ENCODE measurements around the gene TUBB2B.

DNA sequence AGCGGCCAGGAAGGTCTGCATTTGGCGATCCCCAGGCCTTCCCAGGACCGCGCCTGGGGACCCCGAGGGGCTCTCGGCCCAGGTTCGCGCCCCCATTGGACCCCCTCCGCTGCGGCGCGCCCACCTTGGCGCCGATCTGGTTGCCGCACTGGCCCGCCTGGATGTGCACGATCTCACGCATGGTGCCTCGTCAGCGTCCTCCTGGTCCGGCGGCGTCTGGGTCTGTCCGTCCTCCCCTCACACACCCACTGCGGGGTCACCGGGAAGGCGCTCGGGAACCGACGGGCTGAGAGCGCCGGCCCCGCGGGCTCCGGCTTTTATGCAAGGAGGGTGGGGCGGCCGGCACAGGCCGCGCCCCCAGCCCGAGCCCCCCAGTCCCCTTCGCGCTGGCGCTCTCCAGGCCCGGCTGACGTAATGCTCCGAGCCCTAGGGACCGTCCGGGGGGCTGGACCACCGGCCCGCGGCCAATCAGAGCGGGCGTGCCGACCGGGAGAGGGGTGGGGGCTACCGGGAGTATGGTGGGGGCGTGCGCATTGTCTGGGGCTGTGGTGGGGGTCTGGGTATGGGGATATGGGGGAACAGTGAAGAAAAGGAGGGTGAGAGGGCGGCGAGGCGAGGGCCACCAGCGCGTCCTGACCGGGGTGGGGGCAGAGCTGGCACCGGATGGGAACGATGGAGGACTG is at the start of gene TUBB2B:
- TF ChIP-seq, protein P1, sequence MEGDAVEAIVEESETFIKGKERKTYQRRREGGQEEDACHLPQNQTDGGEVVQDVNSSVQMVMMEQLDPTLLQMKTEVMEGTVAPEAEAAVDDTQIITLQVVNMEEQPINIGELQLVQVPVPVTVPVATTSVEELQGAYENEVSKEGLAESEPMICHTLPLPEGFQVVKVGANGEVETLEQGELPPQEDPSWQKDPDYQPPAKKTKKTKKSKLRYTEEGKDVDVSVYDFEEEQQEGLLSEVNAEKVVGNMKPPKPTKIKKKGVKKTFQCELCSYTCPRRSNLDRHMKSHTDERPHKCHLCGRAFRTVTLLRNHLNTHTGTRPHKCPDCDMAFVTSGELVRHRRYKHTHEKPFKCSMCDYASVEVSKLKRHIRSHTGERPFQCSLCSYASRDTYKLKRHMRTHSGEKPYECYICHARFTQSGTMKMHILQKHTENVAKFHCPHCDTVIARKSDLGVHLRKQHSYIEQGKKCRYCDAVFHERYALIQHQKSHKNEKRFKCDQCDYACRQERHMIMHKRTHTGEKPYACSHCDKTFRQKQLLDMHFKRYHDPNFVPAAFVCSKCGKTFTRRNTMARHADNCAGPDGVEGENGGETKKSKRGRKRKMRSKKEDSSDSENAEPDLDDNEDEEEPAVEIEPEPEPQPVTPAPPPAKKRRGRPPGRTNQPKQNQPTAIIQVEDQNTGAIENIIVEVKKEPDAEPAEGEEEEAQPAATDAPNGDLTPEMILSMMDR (IDR thresholded peaks at IDR 0.05 in 8 of 11, conservative IDR thresholded peaks at IDR 0.05 in 3 of 11): peak in 1 of 11 experiments; percentile 4
- TF ChIP-seq POLR2AphosphoS5 (IDR thresholded peaks at IDR 0.05) (no peak), POLR2A (IDR thresholded peaks at IDR 0.05) (no peak)

Measured in spleen (tissue), 7 donors.